Measurements from ENCODE around the gene MACF1.
"Not testable (repeated sequence)": the region's sequence is repeated elsewhere in the genome, so short reads cannot be mapped to it uniquely, and the experiment has no call there.

The MACF1 gene

DNA sequence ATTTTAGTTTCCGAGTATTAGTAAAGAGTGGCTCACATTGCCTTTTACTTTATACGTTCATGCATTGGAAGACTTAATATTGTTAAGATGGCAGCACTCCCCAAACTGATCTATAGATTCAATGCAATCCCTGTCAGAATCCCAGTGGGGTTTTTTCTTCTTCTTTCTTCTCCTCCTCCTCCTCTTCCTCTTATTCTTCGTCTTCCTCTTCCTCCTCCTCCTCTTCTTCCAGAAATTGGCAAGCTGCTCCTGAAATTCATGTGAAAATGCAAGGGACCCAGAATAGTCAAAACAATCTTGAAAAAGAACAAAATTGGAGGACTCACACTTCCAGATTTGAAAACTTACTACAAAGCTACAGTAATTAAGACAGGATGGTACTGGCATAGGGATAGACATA is 23.2 kb upstream of the MACF1 start:
- DNase-seq (ENCODE audit: low read depth in 2 of 2): no peak

DNA sequence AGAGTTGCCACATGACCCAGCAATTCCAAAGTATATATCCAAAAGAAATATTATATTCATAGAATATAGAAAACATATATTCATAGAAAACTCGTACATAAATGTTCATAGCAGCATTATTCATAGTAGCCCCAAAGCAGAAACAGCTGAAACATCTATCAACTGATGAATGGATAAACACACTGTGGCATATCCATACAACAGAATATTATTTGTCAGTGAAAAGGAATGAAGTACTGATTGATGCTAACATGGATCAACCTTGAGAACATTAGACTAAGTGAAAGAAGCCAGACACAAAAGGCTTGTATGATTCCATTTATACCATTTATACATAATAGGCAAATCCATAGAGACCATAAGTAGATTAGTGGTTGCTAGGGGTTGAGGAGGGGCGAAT is 21.7 kb upstream of the MACF1 start:
- no peak for DNase-seq (ENCODE audit: low read depth in 2 of 2)

DNA sequence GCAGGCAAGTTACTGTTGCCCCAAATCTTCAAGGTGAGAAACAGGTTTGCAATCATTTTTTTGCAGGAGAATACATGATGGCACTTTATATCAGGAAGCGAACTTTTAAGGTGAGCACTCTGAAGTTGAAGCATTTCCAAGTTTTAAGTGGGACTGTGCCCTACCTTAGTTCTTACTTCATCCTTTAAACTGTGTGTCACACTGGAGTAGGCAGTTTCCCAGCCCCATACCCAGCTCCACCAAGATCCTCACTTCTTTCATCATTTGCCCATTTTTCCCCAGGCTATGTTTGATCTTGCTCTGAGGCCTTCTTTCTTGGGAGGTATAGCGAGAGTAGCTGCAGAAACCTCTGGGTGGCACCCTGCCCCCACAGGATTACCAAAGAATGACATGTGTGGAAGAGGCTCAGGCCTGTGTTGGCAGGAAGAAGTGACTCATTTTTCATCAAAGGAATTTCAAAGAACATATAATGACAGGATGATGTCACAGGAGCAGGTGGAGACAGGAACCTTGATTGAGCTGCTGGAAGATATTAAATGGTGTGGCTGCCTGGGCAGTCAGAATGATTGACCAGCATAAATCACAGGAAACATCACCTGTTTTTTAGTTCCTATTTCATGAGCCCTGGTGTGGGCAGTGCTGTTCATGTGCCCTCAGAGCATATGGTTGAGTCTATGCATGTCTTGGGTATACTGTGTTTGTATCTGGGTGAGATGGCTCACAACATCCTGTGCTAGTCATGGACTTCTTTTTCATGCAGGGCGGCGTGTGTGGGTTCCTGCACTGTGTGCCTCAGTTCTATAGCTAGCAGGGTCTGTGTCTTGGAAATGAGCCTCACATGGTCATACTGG is 20.8 kb upstream of the MACF1 start:
- peak; percentile 57 to 65 for DNase-seq (ENCODE audit: low read depth in 2 of 2)

DNA sequence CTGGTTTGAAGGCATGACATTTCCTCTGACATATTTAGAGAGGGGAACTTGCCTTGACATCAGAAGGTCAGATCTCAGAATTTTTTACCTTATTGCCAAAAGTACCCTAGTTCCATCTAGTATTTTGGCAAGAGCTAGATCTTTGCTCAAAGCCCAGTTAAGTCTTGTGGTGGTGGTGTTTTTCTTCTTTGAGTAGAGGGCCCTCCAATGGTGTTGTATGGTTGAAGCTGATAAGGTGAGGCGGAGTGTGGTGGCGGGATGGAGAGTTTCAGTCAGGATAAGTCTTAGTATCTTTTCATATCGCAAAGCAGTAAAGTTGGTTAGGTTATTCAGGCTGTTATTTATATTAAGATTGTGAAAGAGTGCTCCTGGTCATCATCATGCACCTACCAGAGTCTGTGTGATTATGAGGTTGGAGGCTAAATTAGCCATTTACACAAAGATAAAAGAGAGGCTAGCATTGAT is 20.1 kb upstream of the MACF1 start:
- DNase-seq (ENCODE audit: low read depth in 2 of 2): no peak

DNA sequence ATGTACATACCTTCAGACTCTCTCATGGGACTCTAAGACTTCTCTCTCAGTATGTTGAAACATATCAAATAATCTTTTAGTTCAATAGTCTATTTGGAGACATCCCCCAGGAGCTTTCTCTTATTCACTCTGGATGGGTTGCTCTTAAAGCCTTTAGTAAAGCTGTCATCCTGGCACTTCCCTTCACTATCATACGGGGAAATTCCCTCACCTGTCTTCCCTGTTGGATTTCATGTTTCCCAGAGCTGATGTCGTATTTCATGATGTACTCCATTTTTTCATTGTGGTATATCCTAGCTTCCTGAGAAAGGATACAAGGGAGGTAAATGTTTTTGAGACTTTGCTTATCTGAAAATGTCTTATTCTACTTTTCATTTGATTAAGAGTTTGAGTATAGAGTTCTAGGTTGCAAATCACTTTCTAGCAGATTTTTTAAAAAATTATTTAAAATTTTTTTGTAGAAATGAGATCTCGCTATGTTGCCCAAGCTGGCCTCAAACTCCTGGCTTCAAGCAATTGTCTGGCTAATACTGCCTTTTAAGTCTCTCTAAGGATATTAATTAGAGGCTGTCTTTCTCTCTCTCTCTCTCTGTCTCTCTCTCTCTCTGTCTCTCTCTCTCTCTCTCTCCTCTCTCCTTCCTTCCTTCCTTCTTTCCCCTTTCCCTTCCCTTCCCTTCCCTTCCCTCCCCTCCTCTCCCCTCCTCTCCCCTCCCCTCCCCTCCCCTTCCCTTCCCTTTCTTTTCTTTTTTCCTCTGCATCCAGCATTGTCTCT is 17.0 kb upstream of the MACF1 start:
- no peak for DNase-seq (ENCODE audit: low read depth in 2 of 2)

DNA sequence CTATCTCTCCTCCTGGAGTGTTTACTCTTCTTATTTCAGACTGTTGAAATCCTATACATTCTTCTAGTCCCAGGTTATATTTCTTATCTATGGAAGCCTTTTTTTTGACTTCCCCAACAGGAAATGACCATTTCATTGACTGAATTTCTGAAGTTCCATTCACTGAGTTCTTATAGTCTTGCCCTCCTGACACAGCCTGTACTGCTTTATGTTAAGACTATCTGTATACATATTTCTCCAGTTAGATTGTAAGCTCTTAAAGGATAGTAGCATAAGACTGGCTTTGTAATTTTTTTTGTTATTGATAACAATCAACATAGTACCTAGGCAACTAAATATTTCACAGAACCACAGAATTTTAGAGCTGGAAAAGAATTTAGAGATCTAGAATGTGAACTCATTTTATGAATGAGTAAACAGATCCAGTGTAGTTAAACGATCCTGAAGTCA is 14.9 kb upstream of the MACF1 start:
- DNase-seq (ENCODE audit: low read depth in 2 of 2): no peak

DNA sequence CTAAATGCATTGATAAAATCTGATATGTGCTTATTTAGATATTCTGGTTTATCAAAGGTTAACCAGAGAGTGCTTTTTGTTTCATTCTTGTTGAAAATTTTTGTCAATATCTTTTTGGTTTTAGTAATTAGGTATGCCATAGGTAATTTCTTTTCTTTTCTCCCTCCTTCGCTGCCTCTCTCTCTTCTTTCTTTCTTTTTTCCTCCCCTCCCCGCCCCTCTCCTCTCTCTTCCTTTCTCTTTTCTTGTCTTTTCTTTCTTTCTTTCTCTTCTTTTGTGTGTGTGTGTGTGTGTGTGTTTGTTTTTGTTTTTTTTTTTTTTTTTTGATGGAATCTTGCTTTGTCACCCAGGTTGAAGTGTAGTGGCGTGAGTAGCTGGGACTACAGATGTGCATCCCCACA is 14.4 kb upstream of the MACF1 start:
- DNase-seq (ENCODE audit: low read depth in 2 of 2): no peak

DNA sequence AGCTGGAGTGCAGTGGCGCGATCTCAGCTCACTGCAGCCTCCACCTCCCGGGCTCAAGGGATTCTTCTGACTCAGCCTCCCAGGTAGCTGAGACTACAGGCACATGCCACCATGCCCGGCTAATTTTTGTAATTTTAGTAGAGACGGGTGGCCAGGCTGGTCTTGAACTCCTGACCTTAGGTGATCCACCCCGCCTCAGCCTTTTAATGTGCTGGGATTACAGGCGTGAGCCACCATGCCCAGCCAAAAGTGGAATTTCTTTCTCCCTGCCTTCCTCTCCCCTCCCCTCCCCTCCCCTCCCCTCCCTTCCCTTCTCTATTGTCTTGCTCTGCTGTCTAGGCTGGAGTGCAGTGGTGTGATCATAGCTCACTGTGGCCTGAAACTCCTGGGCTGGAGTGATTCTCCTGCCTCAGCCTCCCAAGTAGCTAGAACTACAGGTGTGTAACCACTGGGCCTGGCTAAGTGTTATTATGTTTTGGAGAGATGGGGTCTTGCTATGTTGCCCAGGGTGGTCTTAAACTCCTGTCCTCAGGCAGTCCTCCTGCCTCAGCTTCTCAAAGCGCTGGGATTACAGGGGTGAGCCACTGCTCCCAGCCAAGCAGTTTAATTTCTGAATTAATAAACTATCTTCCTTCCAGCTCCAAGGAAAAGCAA is 10.0 kb upstream of the MACF1 start:
- no peak for DNase-seq (ENCODE audit: low read depth in 2 of 2)

DNA sequence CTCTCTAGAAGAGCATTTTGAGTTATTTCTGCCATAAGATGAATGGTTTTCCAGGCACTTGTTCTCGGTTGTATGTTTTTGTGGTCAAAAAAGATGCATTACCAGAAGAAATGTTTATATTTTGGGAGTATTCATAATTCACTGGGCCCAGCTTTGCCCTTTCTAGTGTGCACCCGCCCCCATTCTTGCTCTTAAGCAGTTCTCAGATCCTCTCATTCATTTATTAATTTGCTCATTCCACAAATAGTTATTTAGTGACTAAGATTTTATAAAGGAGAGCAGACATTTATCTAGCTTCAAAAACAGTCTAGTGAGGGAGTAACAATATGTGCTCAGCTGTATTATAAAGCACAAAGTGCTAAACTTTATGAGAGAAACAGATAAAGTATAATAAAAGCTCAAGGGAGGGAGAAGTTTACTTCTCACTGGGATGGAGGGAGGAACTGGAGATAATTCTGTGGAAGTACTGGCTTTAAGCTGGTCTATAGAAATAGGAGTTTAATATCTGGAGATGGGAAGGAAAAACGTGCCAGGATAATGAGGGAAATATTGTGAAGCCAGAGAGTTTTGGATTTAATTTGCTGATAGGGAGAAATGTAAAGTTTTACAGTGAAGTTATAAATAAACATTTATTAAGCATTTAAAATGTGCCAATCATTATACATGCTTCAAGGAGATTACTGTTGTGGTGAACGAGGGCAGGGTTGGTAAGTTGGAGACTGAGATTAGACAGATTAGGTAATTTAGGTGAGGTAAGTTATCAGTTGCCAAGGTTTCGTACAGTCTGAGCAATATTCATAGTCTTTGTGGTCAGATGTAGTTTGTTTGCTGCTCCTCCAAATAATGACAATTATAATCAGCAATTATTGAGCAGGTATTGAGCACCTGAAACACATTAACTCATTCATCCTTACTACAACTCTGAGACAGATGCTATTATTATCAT is 9.1 kb upstream of the MACF1 start:
- DNase-seq (ENCODE audit: low read depth in 2 of 2): no peak

DNA sequence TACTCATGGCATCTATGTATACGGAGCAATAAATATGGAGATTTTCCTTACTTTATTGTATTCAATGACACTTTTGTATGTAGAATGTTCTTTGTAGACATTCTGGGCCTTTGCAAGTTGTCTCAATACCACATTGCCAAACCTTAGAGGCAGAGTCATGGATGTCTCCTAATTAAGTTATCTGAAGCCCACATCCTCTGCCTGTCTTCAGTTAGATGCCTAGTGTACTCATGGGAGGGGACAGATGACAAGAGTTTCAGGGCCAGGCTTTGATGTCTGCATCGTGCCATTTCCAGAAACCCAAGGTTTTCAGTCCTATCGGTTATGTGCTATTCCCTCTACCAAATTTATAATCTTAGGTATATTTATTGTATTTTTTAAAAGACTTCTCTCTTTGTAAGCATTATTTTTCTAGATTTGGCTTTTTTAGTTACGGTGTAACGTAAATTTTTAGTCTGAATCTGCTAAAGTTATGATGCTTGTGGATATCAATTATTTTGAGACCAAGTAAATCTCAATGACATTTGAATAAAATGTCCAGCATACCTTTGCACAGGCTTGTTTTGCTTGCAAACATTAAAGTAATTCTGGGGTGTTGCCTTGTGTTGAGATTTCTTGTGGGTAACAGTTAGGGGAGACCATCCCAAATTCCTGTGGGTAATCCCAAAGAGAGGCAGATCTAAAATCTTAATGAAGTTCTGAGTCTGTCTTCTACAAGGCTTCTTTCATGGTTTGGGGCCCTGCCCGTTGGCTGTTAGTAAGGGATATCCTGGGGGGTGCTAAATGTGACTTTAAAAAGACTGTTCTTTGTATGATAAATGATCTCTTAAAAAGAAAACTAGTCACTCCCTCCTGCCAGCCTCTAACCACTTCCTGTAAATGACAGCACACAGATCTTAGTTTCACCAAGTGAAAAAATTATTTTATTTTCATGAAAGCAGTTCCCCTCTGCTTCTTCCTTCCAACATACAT is 8.0 kb upstream of the MACF1 start:
- no peak for DNase-seq (ENCODE audit: low read depth in 2 of 2)

DNA sequence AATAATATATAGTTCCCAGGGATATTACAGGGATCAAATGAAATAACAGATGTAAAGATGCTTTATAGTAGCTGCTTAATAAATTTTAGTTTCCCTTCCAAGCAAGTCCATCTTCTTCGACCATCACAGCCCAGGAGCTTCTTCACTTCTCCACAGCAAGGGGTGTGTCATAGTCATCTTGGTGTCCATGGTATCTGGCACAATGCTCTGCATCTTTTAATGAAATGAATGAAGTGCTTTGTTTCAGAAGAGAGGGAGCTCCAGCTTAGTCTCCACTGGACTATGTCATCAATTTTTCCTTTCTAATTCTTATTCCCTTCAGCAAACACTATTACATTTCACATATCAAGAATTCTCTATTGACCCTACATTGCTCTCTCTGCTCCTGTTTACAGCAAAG is 4.9 kb upstream of the MACF1 start:
- no peak for DNase-seq (ENCODE audit: low read depth in 2 of 2)

DNA sequence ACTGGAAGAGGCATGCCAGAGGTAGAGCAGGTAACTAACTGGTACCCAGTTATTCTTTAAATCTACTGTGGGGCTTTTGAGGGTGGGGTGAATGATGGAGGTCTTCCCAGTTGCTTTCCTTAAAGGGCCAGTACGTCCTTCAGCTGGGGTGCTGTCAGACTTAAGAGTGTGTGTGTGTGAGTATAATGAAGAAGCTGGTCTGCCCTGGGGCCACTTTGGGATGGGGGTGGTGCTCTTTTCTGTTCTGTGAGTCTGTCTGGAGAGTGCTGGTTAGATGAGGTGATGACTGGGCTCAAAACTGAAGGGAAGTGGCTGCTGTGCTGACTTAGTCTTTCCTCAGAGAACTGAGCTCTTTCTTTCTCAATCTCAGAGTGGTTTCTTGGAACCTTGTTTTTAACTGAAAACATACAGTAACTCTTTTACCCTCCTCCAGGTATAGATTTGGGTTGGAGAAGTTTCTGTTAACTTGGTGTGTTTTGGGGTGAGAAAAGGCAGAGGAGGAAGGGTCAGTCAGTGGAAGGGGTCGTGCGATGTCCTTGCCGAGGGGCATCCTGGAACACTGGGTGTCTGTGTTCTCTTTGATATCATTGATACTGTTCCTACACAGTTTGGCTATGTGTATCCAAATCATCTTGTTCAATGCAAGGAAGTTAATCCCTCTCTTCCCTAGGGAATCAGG is 746 bp downstream of the MACF1 start:
- peak in 1 of 2 donors; percentile 39 for DNase-seq (ENCODE audit: low read depth in 2 of 2)

DNA sequence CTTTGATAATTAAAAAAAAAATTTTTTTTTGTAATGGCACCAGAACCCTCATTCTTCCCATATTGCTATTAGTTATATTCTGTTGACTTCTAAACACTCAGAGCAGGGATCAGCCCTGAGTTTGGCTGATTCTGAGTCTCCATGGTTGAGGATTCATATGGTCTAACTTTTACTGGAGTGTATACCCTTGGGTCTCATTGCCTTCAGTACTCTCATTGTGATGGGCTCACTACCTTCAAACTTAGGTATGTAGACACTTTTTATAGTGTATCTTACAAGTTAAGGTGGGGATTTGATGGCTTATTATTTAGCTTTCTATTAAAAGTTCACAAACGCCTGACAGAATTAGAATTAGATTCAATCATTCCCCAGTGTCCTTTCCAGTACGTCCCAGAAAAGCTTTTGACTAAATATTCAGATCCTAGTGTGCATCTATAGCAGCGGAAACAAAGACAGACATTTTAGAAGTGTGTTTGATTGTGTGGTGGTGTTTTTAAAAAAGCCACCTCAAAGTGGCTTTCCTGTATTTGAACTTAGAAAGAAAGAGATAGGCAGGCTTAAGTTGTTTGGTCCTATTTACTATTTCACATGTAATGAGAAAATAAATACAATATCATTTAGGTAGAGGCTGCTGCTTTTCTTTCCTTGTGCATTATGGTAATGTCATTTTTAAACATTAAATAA is 1.4 kb downstream of the MACF1 start:
- no peak for DNase-seq (ENCODE audit: low read depth in 2 of 2)

DNA sequence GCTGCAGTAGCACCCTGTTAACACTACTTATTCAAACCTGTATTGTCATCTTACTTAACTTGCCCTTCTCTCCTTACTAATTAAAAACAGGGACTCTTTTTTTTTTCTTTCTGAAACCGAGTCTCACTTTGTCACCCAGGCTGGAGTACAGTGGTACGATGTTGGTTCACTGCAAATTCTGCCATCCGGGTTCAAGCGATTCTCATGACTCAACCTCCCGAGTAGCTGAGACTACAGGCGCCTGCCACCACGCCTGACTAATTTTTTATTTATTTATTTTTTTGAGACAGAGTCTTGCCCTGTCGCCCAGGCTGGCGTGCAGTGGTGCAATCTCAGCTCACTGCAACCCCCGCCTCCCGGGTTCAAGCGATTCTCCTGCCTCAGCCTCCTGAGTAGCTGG is 3.9 kb downstream of the MACF1 start:
- DNase-seq (ENCODE audit: low read depth in 2 of 2): not testable (repeated sequence)

DNA sequence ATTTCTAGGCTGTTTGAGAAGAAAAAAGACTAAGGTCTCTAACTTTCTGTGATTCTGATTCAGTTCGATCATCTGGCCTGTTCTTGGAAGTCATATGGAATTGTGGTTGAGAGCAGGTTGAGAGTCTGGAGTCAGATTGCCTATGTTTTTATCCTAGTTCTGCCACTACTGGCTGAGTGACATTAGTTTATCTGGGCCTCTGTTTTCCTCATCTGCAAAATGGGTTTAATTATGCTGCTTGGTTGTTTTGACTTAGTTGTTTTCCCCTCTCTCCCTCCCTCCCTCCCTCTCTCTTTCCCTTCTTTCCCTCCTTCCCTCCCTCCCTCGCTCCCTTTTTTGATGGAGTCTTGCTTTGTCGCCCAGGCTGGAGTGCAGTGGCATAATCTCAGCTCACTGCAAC is 6.2 kb downstream of the MACF1 start:
- no peak for DNase-seq (ENCODE audit: low read depth in 2 of 2)

DNA sequence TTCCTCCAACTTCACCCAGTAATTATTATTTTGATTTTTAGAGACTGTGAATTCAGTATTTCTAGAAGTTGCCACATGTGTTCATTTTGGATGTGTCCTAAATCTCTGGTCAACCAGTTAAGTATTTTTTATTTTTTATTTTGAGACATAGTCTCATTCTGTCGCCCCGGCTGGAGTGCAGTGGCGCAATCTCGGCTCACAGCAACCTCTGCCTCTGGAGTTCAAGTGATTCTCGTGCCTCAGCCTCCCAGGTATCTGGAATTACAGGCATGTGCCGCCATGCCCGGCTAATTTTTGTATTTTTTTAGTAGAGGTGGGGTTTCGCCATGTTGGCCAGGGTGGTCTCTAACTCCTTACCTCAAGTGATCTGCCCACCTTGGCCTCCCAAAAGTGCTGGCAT is 8.0 kb downstream of the MACF1 start:
- DNase-seq (ENCODE audit: low read depth in 2 of 2): no peak

DNA sequence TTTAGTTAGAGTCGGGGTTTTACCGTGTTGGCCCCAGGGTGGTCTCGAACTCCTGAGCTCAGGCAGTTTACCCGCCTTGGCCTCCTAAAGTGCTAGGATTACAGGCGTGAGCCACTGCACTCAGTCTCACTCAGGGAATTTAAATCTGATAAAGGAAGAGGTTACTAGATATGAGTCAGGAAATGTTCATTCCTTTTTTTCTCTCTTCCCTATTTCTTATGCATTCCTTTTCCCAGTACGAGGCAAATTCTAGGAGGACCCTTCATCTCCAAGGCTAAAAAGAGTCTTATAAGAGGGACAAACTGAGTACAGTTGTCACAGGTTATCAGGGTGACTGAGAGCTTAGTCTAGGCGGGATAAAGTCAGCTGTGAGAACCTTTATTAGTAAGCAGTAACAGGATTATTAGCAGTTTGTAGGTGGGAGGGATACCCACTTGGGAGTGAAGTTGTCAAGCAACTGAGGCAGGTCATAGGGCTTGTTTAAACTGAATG is 9.1 kb downstream of the MACF1 start:
- DNase-seq (ENCODE audit: low read depth in 2 of 2): no peak

DNA sequence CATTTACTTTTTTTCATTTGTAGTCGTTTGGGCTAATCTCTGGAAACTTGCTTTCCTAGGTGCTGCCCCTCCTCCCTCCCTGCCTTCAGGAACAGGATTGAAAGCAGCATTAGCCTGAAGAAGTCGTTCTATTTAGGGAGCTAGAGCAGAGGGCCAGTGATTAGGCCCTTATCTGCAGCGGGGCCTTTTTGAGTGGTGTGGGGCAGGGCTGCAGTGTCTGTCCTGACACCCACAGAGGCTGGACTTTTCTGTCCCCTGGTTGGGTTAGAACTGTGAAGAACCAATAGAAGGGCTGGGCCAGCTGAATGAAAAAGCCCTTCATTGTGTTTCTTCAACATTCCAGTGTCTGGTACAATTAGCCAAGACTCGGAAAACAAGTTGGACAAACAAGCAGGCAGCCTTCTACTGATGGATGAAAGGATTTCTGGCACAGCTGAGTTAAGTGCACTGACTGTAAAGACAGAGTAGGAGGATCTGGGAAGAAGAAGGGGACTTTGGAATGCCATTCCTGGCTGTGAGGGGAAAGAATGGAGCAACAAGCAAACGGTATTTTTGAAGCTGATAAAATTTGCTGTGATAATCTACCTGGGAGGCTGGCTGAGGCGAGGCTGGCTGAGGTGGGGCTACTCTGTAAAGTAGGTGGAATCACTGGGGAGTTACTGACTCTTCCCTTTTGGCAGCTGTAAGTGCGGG is 9.7 kb downstream of the MACF1 start:
- no peak for DNase-seq (ENCODE audit: low read depth in 2 of 2)

All from stimulated activated CD8-positive, alpha-beta memory T cell treated with anti-CD3 and anti-CD28 coated beads, Interleukin-7, amount 100 ng/mL, for 1 hour (primary cell).